Head of caudate nucleus (tissue), 42 donors: ENCODE data around the gene ART4.

Experiments
- DNase-seq, 42 donors: peaks; one replicate each; pipeline versions ENCODE4 v3.0.0 to v3.0.0-alpha.2; 2020 to 2021; ENCODE audit warnings: mixed read lengths in 7 of 42
- intact Hi-C: fragments of 100-400 bp; cut with DNase I; formaldehyde crosslinking; loops from one replicate; pipeline ENCODE4 v1.15.0; 2022

The ART4 gene

GRCh38 chr12:14826491-14826890, 16.8 kb downstream of the ART4 start:
- intact Hi-C loops, result no loop called here
- DNase-seq, result no peak

- DNase-seq, result no peak
- intact Hi-C loops, result no loop called here
Observed at GRCh38 chr12:14825256-14825655, 18.1 kb downstream of the ART4 start.

DNA sequence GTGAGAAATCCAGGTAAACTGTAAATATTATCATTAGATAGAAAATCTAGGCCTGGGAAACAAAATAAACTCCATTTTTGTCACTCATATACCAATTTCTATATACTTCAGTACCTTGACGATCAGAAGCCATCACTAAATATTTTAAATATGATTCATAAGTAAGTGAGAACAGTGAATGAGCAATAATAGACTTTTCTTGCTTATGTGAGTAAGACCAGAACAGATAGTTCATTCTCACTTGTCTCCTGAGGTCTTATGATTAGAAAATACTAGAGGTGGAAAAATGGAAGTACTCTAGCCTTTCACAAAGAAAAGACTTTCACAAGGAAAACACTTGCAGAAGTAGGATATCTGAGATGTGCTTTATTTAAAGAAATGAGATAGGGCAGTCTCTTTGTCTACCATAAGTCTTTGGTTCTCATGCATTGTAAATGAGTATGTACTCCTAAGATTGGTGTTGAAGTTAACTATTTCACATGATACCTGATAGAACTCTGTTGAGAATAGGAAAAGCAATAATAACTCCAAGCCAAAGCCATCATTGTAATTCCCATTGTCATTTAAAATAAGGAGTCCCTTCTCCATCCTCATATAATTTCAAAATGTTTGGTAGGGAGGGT, 19.2 kb downstream of the ART4 start:
- no peak for DNase-seq
- intact Hi-C loops, result no loop called here

- DNase-seq, result no peak
- intact Hi-C loops, result no loop called here
Observed at GRCh38 chr12:14814014-14814413, 29.3 kb downstream of the ART4 start, which contains the start of gene SMCO3. TSS of gene SMCO3 (minus strand) at chr12:14814182. CDS start at chr12:14806680, 7,502 bp downstream.

DNA sequence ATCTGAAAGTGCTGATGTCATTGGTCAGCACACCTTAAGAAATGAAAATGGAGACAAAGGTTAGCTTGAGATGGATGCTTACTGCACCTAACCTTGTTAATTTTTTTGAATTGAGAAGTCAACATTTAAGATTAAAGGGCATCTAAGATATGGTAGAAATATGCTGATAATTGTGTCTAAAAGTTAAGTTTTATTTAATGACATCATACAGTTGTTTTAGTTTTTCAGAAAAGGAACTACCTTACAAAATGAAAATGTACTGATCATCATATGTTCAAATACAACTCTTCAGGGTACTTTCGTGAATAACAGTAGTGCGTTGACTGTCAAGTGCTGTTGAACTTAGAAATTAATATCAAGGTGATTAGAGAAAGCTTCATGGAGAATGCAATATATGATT, 31.8 kb downstream of the ART4 start:
- intact Hi-C loops, result no loop called here

DNA sequence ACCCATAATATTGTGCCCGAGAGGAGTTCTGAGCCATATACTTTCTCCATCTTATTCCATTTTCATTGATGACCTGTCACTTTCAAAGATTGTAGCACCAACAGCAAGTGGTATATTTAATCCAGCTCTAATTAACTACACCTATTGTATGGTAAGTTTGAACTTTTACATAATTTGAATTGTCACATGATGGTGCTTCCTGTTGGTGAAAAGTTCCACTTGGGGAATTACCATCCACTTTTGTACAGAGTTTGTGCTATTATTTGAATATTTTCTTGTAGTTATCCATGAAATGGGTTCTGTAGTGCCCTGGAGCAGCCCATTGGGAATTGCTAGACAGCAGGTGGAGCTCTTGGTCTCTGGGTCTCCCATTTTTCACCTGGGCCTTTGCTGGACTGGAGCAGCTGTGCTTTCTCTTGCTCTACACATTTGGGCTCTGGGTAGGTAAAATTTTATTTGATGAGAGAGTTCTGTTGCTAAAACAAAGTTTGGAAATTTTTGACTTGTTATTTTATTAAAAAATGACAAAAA, 32.3 kb downstream of the ART4 start:
- intact Hi-C loops, result no loop called here
- DNase-seq, result no peak

More for the DNA sequence above, 31.8 kb downstream of the ART4 start:
- no peak for DNase-seq

DNA sequence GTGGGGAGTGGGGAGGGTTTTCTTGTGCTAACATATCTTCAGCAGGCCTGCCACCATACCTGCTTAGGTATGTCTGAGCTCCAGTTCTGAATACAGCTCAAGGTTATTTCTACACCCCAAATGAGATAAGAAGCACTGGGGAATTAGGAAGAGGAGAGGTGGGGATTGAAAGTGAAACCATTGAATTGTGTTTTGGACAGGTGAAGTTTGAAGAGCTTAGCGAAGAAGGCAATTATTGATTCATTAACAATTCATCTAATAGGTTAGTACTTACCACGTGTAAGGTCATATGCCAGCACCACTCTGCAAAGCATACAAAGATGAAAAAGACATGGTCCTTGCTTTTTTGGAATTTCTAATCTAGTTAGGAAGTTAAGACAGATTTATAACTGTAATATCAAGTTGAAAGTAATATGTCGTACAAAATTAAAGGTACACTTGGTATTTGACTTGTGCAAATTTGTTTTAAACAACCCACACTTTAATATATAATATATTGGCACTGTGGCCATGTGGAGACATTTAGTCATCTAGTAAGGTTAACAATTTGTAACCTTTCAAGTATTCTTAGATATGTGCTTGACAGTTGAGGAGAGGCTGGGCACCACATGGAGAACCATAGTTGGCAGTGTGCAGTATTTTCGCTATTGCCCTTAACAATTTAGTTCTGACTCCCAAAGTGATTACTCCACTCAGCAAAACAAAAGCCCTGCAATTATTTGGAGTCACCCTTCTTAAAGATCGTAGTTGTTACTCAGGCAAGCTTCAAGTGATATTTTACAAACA, 33.0 kb downstream of the ART4 start:
- DNase-seq, result no peak
- intact Hi-C loops, result no loop called here

- no peak for DNase-seq
- intact Hi-C loops, result no loop called here
Observed at GRCh38 chr12:14803830-14804160, 39.5 kb downstream of the ART4 start.

DNA sequence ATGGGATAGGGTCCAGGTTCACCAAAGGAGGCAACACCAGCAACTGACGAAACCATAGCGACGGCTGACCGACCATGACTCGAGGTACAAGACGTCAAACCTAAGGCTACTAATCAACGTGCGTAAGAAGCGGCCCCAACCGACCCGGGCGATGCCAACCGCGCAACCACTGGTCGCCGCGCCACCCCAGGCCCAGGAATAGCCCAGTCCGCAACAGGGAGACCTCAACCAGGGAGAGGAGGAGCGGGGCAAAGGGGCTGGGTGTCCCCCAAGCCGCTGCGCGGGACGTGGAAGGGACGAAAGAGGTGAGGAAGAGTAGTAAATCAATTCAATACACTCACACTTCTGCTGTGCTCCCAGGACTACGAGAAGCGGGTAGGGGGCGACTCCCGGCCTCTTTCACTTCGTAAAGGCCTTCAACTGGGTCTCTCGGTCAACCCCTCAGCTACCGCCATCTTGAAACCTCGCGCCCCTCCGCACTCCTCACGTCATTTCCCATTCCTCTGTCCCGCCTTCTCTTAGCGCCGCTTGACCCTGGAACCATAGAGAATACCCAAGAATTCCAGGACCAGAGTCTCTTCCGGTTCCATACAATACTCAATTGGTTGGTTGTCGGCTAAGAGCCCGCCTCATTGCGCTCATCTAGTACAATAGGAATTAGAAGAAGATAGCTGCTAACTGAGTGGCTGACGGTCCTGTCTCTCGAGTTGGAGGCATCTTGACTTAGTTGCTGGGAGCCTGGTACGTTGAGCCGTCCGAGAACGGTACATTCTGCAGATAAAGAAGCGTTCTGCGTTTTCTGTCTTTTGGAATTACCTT, 40.1 kb downstream of the ART4 start, which contains the start of the genes C12orf60 and WBP11:
TSS of gene C12orf60 (plus strand) at position 660 of the 819 bp plus-strand sequence. CDS start 19,266 bp downstream, outside the sequence.
TSS of gene WBP11 (minus strand) at position 468 of the 819 bp plus-strand sequence. CDS start 2,095 bp downstream, outside the sequence.
- DNase-seq, result peak; percentile 84 to 99 (median 94)
- intact Hi-C loops, result no loop called here

GRCh38 chr12:14802721-14803010, 40.7 kb downstream of the ART4 start:
- intact Hi-C loops, result no loop called here
- DNase-seq, result no peak

GRCh38 chr12:14802247-14802646, 41.1 kb downstream of the ART4 start:
- intact Hi-C loops, result no loop called here
- no peak for DNase-seq

GRCh38 chr12:14795028-14795448, 48.3 kb downstream of the ART4 start:
- DNase-seq, result no peak
- intact Hi-C loops, result no loop called here

DNA sequence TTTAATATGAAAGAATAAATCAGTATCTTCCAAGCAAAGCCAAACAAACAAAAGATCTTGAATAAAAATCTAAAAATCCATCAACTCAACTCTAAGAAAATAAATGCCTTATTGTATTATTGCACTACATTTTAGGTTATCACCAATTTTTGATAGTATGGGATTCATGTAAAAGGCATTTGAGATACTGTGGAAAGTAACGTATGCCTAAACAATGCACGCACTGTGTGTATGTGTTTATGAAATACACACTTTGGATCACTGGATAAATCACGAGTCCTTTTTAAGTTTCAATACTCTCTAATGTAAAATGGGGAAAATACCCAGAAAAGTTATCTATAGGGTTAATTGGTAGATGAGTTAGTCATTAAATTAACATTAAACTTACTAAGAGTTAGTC, 57.8 kb downstream of the ART4 start:
- no peak for DNase-seq
- intact Hi-C loops, result no loop called here

- no peak for DNase-seq
Observed at GRCh38 chr12:14784471-14784870, 58.9 kb downstream of the ART4 start.

GRCh38 chr12:14782756-14783155, 60.6 kb downstream of the ART4 start:
- DNase-seq, result no peak
- intact Hi-C loops, result no loop called here

More at GRCh38 chr12:14784471-14784870, 58.9 kb downstream of the ART4 start:
- intact Hi-C loops, result no loop called here

GRCh38 chr12:14781563-14781962, 61.8 kb downstream of the ART4 start:
- no peak for DNase-seq
- intact Hi-C loops, result no loop called here

GRCh38 chr12:14780859-14781258, 62.5 kb downstream of the ART4 start:
- no peak for DNase-seq
- intact Hi-C loops, result no loop called here

DNA sequence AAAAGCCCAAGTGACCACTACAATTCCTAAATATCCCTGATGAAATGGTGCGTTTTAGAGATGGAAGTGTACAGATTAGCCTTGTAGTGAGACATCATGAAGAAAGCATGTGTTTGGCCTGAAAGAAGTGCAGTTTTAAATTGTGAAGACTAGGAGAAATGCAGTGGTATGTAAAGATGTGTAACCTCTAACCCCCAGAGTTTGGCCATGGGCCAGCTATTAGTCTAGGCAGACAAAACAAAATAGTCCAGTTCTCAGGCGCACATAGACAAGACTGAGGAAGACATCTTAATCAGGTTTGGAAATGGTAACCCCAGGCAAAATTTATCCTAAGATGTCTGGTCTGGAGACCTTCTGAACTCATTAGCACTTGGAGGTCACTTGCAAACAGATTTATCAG, 63.5 kb downstream of the ART4 start:
- DNase-seq, result no peak
- intact Hi-C loops, result loop anchor here (10.0 kb wide), 1 partner anchor 525 kb away; no protein-coding TSS in a partner anchor

DNA sequence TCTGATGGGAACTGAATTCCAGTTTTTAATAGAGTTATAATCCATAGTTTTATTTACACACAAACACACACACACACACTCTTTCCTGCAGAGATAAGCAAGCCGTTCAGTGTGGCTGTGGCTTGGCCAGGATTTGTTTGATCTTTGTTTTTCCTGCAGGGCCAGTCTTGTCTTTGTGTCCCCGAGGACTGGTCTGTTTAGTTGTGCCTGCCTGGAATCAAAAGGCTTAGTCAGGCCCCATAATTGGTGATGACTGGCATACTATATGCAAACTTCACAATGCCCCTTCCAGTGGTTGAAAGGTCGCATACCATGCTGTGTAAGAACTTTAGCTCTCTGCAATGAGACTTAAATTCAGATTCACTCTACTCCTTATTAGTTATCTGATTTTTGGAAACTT, 66.1 kb downstream of the ART4 start:
- no peak for DNase-seq
- intact Hi-C loops, result loop anchor here (10.0 kb wide), 1 partner anchor 522 kb away; no protein-coding TSS in a partner anchor
